Dedifferentiated amniotic fluid mesenchymal stem cell (primary cell): ENCODE data around the gene MAOA.
"Not testable (repeated sequence)": the region's sequence is repeated elsewhere in the genome, so short reads cannot be mapped to it uniquely, and the experiment has no call there.

Source experiments
- DNase-seq: peaks from one replicate; pipeline ENCODE4 v3.0.0-alpha.2; 2016; ENCODE audit errors: extremely low spot score

Gene MAOA

DNA sequence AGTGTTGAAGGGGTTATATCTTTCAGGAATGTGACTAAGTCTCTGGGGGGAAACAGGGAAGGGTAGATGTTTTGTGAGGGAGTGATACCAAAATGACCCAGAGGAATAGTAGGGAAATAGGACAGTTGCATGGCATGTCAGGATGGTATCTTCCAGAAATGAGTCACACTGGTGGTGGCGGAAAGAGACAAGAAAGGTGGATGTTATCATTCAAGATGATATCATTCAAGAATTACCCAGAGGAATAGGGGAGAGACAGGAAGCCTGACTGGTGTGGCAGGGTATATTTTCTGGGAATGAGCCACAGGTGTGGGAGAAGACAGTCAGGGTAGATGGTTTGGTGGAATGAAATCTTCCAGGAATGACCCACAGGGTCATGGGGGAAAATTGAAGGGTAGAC lies 61.1 kb downstream of the MAOA start:
- DNase-seq = no peak

DNA sequence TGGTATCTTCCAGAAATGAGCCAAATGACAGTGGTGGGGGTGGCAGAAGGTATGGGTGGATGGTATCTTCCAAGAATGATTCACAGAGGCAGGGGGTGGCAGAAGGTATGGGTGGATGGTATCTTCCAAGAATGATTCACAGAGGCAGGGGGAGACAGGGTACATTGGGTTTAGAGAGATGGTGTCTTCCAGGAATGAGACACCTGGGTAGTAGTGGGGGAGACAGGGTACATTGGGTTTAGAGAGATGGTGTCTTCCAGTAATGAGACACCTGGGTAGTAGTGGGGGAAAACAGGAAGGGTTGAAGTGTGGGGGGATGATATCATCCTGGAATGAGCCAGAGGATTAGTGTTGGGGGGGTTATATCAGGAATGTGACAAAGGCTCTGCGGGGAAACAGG lies 62.0 kb downstream of the MAOA start:
- no peak for DNase-seq

DNA sequence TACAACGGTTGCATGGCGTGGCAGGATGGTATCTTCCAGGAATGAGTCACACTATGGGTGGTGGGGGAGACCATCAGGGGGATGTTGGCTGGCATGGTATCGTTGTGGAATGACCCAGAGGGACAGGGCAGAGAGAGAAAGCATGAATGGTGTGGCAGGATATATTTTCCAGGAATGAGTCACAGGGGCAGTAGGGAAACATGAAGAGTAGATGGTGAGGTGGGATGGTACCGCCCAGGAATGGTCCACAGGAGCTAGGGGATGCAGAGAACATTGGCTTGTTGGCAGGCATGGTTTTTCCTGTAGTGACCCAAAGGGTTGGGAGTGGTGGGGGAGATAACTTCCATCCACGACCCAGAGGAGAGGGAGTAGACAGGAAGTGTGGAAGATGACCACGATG lies 62.4 kb downstream of the MAOA start:
- no peak for DNase-seq

DNA sequence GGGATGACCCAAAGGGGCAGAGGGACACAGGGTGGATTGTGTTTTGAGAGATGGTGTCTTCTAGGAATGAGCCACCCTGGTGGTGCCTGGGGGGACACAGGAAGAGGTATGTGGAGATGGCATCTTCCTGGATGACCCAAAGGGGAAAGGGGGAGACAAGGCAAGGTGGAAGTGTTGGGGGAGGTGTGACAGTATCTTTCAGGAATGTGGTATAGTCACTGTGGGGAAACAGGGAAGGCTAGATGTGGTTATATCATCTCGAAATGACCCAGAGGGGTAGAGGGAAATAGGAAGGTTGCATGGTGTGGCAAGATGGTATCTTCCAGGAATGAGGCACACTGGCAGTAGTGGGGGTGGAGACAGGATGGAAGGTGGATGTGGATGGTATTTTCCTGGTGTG lies 62.9 kb downstream of the MAOA start:
- DNase-seq = no peak

DNA sequence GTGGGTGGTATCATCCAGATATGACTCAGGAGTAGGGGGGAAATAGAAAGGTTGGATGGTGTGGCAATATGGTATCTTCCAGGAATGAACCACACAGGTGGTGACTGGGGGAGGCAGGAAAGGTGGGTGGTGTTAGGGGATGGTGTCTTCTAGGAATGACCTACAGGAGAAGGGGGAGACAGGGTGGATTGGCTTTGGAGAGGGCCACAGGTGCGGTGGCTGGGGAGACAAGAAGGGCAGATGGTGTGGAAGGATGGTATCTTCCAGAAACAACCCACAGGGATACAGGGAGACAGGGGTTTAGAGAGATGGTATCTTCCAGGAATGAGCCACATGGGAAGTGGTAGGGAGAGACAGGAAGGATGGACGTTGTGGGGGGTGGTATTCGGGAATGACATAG lies 64.0 kb downstream of the MAOA start:
- no peak for DNase-seq

DNA sequence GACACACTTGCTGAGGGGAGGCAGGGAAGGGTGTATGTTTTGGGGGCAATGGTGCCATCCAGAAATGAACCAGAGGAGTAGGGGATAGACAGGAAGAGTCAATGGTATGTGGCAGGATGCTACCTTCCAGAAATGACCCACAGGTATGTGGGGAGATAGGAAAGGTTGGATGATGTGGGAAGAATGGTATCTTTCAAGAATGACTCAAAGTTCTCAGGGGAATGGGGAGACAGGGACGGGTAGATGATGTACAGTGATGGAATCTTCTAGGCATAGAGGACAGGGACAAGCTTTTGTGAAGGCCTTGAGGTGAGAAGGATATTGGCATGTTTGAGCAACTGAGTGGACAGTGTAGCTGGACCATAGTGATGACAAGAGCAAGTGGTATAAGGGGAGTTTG lies 64.9 kb downstream of the MAOA start:
- no peak for DNase-seq

DNA sequence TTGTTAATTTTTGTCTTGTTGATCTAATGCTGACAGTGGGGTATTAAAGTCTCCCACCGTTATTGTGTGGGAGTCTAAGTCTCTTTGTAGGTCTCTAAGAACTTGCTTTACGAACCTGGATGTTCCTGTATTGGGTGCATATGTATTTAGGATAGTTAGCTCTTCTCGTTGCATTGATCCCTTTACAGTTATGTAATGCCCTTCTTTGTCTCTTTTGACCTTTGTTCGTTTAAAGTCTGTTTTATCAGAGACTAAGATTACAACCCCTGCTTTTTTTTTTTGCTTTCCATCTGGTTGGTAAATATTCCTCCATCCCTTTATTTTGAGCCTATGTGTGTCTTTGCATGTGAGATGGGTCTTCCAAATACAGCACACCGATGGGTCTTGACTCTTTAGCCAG lies 69.1 kb downstream of the MAOA start:
- not testable (repeated sequence) for DNase-seq

DNA sequence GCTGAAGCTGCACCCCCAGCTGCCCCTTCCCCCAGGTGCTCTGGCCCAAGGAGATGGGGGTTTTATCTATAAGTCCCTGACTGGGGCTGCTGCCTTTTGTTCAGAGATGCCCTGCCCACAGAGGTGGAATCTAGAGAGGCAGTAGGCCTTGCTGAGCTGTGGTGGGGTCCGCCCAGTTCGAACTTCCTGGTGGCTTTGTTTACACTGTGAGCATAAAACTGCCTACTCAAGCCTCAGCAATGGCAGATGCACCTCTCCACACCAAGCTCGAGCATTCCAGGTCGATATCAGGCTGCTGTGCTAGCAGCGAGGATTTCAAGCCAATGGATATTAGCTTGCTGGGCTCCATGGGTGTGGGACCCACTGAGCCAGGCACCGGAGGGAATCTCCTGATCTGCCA lies 71.2 kb downstream of the MAOA start:
- DNase-seq = not testable (repeated sequence)

DNA sequence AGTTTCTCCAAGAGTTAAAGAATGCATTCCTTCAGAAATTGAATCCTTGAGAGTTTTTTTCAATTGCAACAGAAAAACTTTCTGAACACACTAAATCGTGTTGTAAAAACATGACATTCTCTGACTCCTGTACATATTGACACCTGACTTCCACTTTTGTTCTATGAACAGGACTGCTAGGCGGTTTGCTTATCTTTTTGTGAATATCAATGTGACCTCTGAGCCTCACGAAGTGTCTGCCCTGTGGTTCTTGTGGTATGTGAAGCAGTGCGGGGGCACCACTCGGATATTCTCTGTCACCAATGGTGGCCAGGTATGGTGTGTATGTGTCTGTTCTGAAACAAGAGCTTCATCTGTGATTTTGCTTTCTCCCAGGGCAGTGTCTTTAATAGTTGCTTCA lies 71.9 kb downstream of the MAOA start:
- no peak for DNase-seq

DNA sequence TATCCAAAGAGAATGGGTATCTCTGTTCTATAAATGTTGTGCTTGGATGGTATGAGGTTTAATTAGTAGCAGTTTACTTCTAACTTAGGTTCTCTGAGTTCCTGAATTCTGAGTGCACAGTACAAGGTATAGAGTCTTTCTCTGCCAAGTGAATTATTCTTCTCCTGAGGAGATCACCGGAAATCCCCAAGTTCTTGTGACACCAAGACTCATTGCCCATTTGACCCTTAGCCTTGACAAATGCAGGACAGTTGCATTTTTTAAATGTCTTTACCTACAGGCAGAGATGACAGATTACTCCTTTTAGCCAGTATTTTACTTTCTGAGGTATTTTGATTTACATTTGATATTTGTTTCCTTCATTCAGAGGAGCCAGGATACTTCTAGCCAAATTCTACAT lies 72.9 kb downstream of the MAOA start:
- DNase-seq = no peak

DNA sequence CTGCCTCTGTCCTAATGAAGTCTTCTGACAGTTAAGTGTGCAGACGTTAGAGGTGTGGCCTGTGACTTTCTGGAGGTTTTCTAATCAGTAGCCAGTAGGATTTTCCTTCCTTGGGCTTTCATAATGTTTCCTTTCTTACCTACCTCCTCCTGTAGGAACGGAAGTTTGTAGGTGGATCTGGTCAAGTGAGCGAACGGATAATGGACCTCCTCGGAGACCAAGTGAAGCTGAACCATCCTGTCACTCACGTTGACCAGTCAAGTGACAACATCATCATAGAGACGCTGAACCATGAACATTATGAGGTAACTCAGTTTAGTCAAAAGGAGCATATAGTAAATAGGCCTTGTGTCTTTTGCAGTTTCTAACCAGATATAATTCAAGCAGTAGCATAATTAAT lies 75.0 kb downstream of the MAOA start:
- DNase-seq = no peak

DNA sequence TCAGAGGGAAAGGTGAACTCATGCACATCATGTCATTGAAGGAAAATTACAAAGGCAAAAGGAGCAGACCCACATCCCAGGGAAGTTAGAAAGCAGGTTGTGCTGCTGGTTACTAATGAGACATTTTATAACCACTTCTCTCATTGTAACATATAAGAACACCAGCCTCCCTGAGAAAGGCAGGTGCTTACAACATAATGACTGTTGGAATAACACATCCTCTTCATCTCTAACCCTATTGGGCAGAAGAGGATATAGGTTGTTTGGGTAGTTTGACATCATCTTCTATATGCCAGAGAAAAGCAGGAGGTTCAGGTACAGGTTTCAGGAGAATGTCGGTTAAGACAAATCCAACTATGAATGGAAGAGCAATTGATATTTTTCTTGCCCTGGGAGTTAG lies 77.6 kb downstream of the MAOA start:
- DNase-seq = no peak

DNA sequence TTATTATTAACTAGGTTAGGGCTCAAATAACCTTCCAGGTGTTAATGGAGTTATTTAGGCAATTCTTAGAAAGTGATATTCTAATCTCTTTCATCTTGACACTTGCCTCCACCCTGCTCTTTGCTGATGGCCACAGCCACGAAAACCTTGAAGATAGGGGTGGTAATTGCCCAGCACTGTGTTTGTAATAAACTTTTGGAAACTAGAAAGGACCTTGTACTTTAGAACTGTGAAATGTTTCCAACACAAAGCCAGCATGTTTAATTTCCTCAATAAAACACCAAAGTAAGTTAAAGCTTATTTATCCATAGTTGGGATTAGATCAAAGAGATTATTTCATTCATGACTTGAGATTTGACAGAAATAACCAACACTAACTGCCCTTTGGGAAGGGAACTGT lies 78.3 kb downstream of the MAOA start:
- DNase-seq = no peak

DNA sequence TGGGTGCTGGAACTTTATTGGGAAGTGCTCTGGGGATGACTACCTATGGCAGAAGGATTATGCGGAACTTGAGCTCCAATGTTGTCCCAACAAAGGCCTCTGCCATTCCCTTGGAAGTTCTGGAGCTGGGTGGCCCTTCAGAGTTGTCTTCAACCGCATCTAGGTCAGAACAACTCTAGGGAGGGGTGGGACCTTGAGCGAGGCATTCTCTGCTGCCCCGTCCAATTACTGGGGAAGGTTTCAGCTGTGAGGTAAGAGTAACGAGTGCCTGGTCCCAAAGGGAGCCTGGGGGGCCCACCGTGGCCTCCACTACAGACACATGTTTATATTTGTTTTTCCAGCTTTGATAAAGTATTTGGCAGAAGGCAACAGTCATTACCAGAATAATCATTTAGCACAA lies 79.4 kb downstream of the MAOA start:
- DNase-seq = no peak

DNA sequence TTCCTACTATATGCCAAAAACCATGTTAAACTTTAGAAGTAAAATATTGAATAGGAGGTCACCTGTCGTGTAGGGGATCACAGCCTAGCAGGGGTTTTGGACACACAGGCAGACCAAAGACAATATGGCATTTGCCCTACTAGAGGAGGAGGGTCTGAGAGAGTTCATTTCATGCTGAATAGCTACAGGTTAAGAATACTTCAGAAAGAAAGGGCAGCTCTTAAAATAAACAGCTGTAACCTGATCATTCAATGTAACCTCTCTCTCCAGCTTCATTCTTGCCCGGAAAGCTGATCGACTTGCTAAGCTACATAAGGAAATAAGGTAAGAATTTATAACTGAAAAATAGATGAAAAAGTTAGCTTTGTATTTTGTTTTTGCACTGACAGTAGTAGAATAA lies 79.9 kb downstream of the MAOA start:
- no peak for DNase-seq

DNA sequence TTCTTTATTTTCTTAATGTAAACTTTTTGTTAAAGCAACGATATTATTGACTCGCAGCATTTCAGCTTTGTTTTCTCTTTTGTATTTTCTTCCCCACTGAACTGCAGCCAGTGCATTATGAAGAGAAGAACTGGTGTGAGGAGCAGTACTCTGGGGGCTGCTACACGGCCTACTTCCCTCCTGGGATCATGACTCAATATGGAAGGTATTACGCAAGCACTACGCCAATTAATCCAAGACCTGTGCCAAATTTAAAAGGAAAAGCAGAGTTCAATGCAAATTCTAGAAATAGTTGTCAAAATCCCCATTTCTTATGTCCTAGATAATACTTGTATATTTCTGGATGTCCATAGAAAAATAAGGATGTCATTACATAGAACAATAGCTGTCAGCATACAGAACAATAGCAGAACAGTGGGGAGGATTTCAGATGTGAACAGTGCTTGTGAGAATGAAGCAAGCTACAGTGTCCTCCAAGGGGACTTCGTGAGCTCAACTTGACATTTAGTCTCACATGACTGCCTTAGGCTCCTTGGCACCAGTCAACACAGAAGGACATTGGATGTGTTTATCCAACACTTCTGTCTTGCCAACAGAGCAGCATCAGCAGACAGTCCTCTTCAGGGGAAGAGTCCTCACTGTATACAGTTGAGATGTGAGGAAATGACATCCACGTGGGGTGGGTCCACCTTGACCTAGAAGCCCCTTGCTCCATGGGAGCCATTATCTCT lies 85.9 kb downstream of the MAOA start:
- no peak for DNase-seq

DNA sequence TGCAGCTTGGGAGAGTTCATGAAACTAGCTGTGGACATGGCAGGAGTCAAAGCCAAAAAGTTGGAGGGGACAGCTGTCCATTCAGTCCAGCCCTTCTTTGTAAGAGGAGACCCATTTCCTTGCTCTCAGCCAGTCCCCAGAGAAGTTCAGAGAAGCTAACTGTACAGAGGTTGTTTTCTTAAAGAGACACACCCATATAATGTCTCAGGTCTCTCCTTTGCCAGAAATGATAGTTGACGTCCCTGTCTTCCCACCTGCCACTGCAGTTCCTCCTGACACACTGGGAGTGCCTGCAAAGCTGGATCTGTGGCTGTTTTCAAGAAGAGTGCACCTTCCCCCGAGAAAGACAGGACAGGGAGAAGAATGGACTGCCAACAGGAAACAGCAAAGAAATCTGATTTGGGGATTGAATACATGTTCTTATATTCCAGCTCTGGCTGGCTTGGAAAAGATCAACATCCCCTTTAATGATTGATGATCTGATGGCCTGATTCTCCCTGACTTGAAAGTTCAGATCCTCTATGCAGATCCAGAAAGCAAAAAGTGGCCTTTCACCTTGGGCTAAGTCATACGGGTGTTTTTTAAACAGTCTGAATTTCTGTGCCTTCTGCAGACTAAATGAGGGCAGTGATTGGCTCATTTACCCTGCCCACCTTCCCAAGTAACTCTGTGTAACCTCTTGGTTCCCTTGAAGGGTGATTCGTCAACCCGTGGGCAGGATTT lies 87.2 kb downstream of the MAOA start:
- DNase-seq = no peak

DNA sequence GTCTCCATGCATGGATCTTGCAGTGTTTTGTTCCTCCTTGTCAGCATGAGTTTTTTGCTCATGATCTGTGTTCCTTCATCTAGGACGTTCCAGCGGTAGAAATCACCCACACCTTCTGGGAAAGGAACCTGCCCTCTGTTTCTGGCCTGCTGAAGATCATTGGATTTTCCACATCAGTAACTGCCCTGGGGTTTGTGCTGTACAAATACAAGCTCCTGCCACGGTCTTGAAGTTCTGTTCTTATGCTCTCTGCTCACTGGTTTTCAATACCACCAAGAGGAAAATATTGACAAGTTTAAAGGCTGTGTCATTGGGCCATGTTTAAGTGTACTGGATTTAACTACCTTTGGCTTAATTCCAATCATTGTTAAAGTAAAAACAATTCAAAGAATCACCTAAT lies 88.2 kb downstream of the MAOA start:
- no peak for DNase-seq

DNA sequence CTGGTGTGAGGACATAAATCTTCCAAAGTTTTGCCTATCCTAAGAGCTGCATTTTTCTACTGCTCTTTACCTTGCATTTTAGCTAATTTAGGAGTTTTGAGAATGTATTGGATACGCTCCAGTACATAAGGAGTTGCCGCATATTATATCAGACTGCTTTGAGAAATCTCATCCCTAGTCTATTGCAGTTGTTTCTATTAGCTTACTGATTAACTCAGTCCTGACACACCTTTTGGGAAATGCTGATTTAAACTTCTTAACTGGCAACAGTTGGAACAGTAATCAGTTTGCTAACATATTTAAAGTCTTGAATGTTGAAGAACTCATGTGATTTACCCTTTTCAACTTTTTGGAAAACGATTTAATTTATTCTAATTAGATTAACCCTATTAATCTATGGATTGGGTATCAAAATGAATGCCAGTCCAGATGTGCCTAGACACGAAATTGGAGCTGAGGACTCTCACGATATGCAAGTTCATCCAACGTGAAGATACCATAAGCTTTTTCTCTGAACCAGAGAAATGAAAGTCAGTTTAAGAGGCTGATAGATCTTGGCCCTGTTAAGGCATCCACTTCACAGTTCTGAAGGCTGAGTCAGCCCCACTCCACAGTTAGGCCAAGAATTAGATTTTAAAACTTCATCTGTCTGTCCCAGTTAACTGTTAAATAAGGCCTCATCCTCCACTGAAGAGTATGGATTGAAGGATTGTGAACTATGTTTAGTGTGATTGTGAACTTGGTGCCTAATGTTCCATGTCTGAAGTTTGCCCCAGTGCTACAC lies 90.0 kb downstream of the MAOA start:
- DNase-seq = no peak

DNA sequence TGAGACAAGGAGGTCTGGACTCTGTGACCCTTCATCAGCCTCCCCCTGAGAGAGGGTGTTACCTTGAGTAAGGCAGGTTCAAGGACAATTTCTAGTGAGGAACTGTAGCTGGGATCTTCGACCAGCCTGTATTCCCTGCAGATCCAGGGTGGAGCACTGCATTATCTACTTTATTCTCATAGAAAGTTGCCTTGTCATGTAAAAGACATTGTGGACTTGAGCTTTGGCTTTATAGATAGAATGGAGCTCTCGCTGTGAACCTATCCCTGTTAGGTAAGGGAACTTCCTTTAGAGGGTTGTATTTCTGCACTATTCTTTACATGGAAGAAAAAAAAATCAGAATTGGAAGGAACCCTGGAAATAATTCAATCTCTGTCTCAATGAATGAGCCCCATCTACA lies 91.4 kb downstream of the MAOA start:
- DNase-seq = no peak

DNA sequence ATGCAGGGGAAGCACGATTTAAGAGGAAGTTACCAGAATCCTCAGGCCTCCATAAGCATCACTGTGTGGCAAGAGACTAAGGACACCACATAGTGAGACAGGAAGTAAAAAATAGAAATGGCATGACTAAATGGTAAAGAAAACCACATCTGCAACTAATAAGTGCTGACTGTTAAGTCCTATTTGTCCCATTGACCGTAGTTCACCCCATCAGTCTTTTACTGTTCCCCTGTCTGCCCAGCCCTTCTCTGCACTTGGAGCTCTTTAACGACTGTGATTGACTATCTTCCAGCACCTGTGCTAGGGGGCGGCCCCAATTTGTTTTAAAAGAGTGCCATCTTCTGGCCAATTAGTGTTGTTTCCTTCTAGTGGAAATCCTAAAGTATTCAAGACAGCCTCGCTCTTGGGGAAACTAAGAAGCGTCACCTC lies 94.2 kb downstream of the MAOA start:
- DNase-seq = no peak

DNA sequence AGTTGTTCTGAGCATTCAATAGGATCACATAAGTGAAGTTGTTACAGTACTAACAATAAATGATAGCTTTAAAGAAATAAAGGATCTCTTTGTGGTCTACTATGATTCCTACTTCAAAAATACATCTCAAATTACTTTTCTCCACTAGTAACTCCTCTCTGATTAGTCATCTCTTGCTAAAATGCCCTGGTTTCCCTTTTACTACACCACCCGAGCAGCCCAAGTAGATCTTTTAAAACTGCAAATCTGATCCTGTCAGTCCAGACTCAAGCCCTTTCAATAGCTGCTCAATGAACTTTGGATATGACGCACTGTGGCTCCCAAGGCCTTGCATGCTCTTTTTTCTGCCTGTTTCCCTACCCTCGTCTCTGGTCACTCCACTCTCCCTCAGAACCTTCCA lies 97.5 kb downstream of the MAOA start:
- DNase-seq = no peak

DNA sequence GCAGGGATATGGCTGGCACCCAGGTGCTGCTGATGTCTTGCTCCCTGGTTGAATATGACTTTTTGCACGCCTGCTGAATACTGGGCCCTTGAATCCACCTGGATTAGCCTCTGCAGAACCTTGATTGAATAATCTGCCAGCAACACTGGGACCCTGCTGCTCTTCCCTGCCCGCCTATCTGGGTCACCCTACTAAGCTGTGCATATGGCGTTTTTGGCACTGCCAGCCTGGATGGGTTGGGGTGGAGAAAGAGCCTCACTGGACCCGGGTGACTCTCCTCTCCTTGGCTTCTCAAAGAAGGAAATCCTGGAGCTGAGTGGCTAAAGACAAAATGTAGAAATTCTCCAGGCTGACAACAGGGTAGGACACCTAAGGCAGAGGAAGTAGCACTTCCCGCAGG lies 100.0 kb downstream of the MAOA start:
- no peak for DNase-seq
